ENCODE results near the gene RAD51B.
A peak's percentile ranks its signal among the peaks of the same experiment; 100 is the strongest.
"Not testable (repeated sequence)": the region's sequence is repeated elsewhere in the genome, so short reads cannot be mapped to it uniquely, and the experiment has no call there.

Gene RAD51B

DNA sequence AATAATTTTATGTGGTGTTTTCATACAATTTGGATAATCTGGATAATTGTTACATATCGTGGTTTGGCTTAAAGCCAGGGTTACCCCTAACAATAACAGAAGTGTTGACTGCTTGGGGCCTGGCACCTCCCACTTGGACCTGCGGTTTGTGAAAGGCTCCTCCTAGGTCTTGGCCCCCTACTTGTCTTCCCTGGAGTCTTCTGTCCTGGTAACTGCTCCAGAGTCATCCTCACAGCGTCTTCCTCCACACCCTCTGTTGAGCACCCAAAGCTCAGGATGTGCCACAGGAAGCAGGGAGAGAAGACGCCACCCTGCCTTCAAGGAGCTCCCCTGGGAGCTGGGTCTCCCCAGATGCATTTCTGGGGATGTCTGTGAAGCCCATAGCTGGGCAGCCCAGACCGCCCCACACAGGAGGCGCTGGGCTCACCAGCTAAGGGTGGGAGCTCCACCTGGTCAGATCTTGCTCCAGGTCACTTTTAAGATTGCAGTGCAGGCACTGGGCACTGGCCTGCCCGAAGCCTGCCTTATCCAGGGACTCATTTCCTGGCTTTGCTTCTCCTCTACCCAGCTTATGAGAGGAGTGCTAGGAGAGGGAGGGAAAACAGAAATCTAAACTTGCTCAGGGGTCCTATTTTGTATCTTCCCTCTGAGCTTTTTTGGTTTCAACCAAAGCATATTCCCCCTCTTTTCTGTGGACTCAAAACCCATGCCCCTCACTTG, 875.1 kb downstream of the RAD51B start:
- no peak overlapping the region for H3K4me3 Mint-ChIP-seq
- no peaks in the 10 kb centered on the region for H3K36me3 Mint-ChIP-seq
- H3K27ac Mint-ChIP-seq, result no peak overlapping the region
- no peaks in the 10 kb centered on the region for H3K9me3 Mint-ChIP-seq
- no peaks in the 10 kb centered on the region for H3K27me3 Mint-ChIP-seq
- peaks cover 24% of the 10 kb centered on the region for H3K4me1 Mint-ChIP-seq

DNA sequence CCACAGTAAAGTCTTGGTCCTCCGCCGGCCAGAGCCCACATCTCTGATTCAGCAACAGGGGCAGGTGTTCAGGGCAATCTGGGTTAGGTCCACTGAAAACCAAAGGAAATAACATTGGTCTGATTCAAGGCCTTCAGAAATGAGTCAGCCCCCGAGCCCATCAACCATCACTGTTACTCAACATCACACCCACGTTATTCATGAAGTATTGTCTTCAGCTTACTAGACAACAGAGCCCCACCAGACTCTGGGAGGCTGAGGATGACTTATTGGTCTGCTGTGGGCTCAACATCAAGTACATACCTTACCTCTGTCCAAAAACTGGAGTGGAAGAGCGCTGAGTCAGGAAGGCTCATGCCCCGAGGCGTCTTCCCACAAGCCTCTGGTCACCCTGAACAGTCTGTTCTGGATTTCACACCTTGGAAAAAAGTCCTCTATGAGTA, 875.8 kb downstream of the RAD51B start:
- H3K36me3 Mint-ChIP-seq, result peaks cover 3% of the 10 kb centered on the region
- H3K27ac Mint-ChIP-seq, result peak overlapping the region; percentile 19
- H3K9me3 Mint-ChIP-seq, result no peaks in the 10 kb centered on the region
- H3K4me3 Mint-ChIP-seq, result no peak overlapping the region
- H3K4me1 Mint-ChIP-seq, result peaks cover 24% of the 10 kb centered on the region
- no peaks in the 10 kb centered on the region for H3K27me3 Mint-ChIP-seq

DNA sequence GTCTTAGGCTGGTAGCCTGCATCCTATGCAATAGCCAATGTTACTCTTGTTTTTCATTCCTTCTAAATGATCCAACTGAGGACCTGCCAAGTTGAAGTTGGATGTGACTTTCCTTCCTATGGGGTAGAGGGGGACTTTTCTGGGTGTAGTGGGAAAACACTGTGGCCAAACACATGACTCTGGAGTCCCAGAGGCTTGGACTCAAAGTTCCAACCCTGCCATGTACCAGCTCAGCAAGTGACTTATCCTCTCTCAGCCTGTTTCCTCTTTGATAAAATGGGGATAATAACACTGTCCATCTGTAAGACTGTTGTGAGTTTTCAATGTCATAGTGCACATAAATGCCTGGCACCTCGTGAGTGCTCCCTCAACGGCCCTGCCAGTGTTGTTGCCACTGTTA, 876.3 kb downstream of the RAD51B start:
- peak overlapping the region; percentile 41 for H3K27ac Mint-ChIP-seq
- no peaks in the 10 kb centered on the region for H3K9me3 Mint-ChIP-seq
- H3K4me1 Mint-ChIP-seq, result peaks cover 24% of the 10 kb centered on the region
- H3K4me3 Mint-ChIP-seq, result no peak overlapping the region
- no peaks in the 10 kb centered on the region for H3K27me3 Mint-ChIP-seq
- H3K36me3 Mint-ChIP-seq, result peaks cover 3% of the 10 kb centered on the region

DNA sequence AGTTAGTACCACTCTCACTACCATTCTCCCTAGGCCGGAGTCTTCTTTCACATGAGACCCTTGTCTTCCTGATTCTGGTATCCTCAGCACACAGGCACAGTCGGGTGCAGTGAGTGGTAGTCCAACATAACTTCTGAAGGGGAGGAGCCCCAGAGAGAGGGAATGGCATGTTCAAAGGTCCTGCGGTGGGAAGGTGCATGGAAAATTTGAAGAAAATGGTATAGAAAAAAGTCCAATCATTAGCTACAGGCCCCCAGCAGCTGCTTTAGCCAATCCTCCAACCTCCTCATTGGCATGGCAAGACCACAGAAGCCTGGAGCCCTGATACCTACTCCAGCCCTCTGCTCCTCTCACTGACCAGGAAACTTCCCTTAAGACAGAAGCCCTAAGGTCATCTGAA, 876.7 kb downstream of the RAD51B start:
- Mint-ChIP-seq H3K9me3 (no peaks in the 10 kb centered on the region), H3K27me3 (no peaks in the 10 kb centered on the region), H3K4me3 (no peak overlapping the region), H3K27ac (no peak overlapping the region), H3K36me3 (peaks cover 3% of the 10 kb centered on the region), H3K4me1 (peaks cover 24% of the 10 kb centered on the region)

GRCh38 chr14:68696721-68697495, 877.3 kb downstream of the RAD51B start:
- Mint-ChIP-seq H3K4me3 (no peak overlapping the region), H3K27me3 (no peaks in the 10 kb centered on the region), H3K9me3 (no peaks in the 10 kb centered on the region), H3K36me3 (peaks cover 3% of the 10 kb centered on the region), H3K27ac (no peak overlapping the region), H3K4me1 (peaks cover 24% of the 10 kb centered on the region)

- not testable (repeated sequence) for H3K36me3 Mint-ChIP-seq, H3K9me3 Mint-ChIP-seq, H3K27me3 Mint-ChIP-seq, H3K4me3 Mint-ChIP-seq, H3K27ac Mint-ChIP-seq
- H3K4me1 Mint-ChIP-seq, result peaks cover 18% of the 10 kb centered on the region
Measured at GRCh38 chr14:68698773-68699172, 879.2 kb downstream of the RAD51B start.

- no peak overlapping the region for H3K4me3 Mint-ChIP-seq
- H3K27ac Mint-ChIP-seq, result peak overlapping the region; percentile 52
- H3K27me3 Mint-ChIP-seq, result no peaks in the 10 kb centered on the region
- H3K4me1 Mint-ChIP-seq, result peaks cover 4% of the 10 kb centered on the region
- peaks cover 3% of the 10 kb centered on the region for H3K36me3 Mint-ChIP-seq
- H3K9me3 Mint-ChIP-seq, result no peaks in the 10 kb centered on the region
Measured at GRCh38 chr14:68701001-68701741, 881.6 kb downstream of the RAD51B start.

DNA sequence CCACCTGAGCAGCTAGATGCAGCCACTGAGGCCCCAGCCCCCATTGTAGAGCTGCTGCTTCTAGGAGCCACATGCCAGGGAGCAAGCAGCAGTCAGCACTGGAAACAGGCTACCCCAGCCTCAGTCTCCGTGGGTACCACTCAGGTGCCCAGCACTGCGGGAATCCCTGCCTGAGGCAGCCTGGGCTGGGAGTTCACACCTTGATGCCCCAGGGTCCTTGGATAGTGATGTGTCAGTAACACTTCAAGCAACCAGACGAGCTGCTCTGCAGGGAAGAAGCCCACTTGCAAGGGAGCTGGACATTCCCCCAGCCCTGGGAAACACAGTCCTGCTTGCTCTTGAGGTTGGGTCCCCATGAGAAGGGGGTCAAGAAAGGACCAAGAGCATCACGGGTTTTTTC, 882.6 kb downstream of the RAD51B start:
- Mint-ChIP-seq H3K9me3 (no peaks in the 10 kb centered on the region), H3K4me1 (peaks cover 4% of the 10 kb centered on the region), H3K36me3 (peaks cover 3% of the 10 kb centered on the region), H3K27me3 (no peaks in the 10 kb centered on the region), H3K4me3 (no peak overlapping the region), H3K27ac (no peak overlapping the region)

- H3K27ac Mint-ChIP-seq, result no peak overlapping the region
- no peaks in the 10 kb centered on the region for H3K9me3 Mint-ChIP-seq
- no peaks in the 10 kb centered on the region for H3K27me3 Mint-ChIP-seq
- H3K36me3 Mint-ChIP-seq, result peaks cover 3% of the 10 kb centered on the region
- no peak overlapping the region for H3K4me3 Mint-ChIP-seq
- H3K4me1 Mint-ChIP-seq, result peaks cover 4% of the 10 kb centered on the region
Measured at GRCh38 chr14:68702578-68702977, 883.0 kb downstream of the RAD51B start.

- Mint-ChIP-seq H3K27ac (no peak overlapping the region), H3K9me3 (no peaks in the 10 kb centered on the region), H3K4me3 (no peak overlapping the region), H3K27me3 (no peaks in the 10 kb centered on the region), H3K36me3 (peaks cover 3% of the 10 kb centered on the region), H3K4me1 (peaks cover 4% of the 10 kb centered on the region)
Measured at GRCh38 chr14:68703093-68703492, 883.5 kb downstream of the RAD51B start.

- no peaks in the 10 kb centered on the region for H3K27me3 Mint-ChIP-seq
- H3K9me3 Mint-ChIP-seq, result no peaks in the 10 kb centered on the region
- H3K36me3 Mint-ChIP-seq, result peaks cover 2% of the 10 kb centered on the region
- peaks cover 4% of the 10 kb centered on the region for H3K4me1 Mint-ChIP-seq
- peak overlapping the region; percentile 43 for H3K27ac Mint-ChIP-seq
- H3K4me3 Mint-ChIP-seq, result no peak overlapping the region
Measured at GRCh38 chr14:68704736-68705720, 885.4 kb downstream of the RAD51B start.

DNA sequence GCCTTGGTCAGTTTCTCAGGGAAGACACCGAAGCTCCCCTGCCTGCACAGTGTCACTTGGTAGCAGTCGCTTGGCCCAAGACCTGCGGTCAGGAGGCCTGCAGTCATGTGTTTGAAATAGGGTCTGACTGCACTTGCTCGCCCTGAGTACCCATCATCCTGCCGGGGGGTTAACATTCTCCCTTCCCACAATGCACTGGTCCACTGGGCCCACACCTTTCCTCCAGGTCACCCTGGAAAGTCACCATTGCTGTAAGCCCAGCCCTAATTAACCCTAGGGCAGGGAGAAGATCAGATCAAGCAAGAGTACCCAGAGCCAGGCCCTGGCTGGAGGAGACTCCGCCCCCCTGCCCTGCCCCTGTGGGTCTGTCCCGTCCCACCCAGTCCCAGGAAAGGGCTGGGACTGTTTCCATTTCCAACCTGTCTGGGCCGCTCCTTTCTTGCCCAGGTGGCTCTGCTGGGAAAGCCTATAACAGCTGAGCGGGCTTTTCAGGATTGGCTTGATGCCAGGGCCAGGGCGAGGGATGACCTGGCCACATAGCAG, 886.2 kb downstream of the RAD51B start:
- Mint-ChIP-seq H3K4me3 (no peak overlapping the region), H3K36me3 (no peaks in the 10 kb centered on the region), H3K4me1 (peaks cover 4% of the 10 kb centered on the region), H3K9me3 (no peaks in the 10 kb centered on the region), H3K27ac (no peak overlapping the region), H3K27me3 (no peaks in the 10 kb centered on the region)

- Mint-ChIP-seq H3K27ac (no peak overlapping the region), H3K9me3 (no peaks in the 10 kb centered on the region), H3K36me3 (no peaks in the 10 kb centered on the region), H3K4me1 (peaks cover 20% of the 10 kb centered on the region), H3K4me3 (no peak overlapping the region), H3K27me3 (no peaks in the 10 kb centered on the region)
Measured at GRCh38 chr14:68707482-68707881, 887.9 kb downstream of the RAD51B start.

- H3K4me1 Mint-ChIP-seq, result peaks cover 29% of the 10 kb centered on the region
- no peaks in the 10 kb centered on the region for H3K9me3 Mint-ChIP-seq
- no peak overlapping the region for H3K4me3 Mint-ChIP-seq
- no peak overlapping the region for H3K27ac Mint-ChIP-seq
- no peaks in the 10 kb centered on the region for H3K36me3 Mint-ChIP-seq
- H3K27me3 Mint-ChIP-seq, result no peaks in the 10 kb centered on the region
Measured at GRCh38 chr14:68708343-68708742, 888.8 kb downstream of the RAD51B start.

DNA sequence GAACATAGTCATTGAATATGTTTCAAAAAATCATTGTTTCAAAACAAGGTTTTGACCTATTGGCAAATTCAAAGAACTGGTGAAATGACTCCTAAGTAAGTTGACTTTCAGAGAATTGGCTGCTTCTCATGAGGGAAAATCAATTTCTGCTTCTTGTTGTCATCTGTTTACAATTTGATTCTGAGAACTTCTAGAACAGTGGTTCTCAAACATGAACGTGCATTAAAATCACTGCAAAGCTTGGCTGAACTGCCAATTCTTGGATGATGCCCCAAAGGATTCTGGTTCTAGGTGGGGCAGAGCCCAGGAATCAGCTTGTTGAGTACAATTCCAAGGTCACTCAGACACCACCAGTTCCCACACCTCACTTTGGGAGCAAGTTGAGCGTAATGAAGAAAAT, 889.4 kb downstream of the RAD51B start:
- no peaks in the 10 kb centered on the region for H3K9me3 Mint-ChIP-seq
- H3K4me1 Mint-ChIP-seq, result peaks cover 33% of the 10 kb centered on the region
- H3K36me3 Mint-ChIP-seq, result no peaks in the 10 kb centered on the region
- no peak overlapping the region for H3K4me3 Mint-ChIP-seq
- no peaks in the 10 kb centered on the region for H3K27me3 Mint-ChIP-seq
- no peak overlapping the region for H3K27ac Mint-ChIP-seq
